ENCODE data around the gene GSTT2.

GRCh38 chr22:24024354-24024753, 44.4 kb downstream of the GSTT2 start:
- TF ChIP-seq POLR2AphosphoS5 (IDR thresholded peaks at IDR 0.05; ENCODE audit: low read length) (no peak), CTCF (IDR thresholded peaks at IDR 0.05 in 2 of 3, conservative IDR thresholded peaks at IDR 0.05 in 1 of 3; ENCODE audit: control insufficient read depth in 2 of 3, extremely low read depth in 1 of 3, insufficient read depth in 1 of 3, low read depth in 3 of 3, low read length in 3 of 3) (no peak), SMC3 (IDR thresholded peaks at IDR 0.05; ENCODE audit: borderline replicate concordance, low read length) (no peak), TAF1 (IDR thresholded peaks at IDR 0.05; ENCODE audit: borderline replicate concordance, low read depth, low read length) (no peak), ZBTB11 (CRISPR knock-in tag; IDR thresholded peaks at IDR 0.05) (no peak), RAD51 (IDR thresholded peaks at IDR 0.05) (no peak), SMARCA5 (IDR thresholded peaks at IDR 0.05) (no peak), JUND (IDR thresholded peaks at IDR 0.05; ENCODE audit: low read depth, low read length) (no peak), SIN3A (IDR thresholded peaks at IDR 0.05; ENCODE audit: low read depth, low read length) (no peak)
